22Rv1 (cell line): ENCODE data around the gene RYK.
"Not testable (repeated sequence)": the region's sequence is repeated elsewhere in the genome, so short reads cannot be mapped to it uniquely, and the experiment has no call there.

ENCODE experiments used
- H3K27ac ChIP-seq: fragments of 450-650 bp; 2 replicates; pipeline ENCODE4 v1.5.1; 2017
- CTCF ChIP-seq: fragments of 450-650 bp; IDR thresholded peaks from 2 replicates; pipeline ENCODE4 v1.5.1; 2017; ENCODE audit warnings: mild to moderate bottlenecking
- ZFX ChIP-seq: fragments of 450-650 bp; IDR thresholded peaks from 2 replicates; pipeline ENCODE4 v1.6.1; 2017; ENCODE audit warnings: antibody characterized with exemption, borderline replicate concordance

RYK gene

DNA sequence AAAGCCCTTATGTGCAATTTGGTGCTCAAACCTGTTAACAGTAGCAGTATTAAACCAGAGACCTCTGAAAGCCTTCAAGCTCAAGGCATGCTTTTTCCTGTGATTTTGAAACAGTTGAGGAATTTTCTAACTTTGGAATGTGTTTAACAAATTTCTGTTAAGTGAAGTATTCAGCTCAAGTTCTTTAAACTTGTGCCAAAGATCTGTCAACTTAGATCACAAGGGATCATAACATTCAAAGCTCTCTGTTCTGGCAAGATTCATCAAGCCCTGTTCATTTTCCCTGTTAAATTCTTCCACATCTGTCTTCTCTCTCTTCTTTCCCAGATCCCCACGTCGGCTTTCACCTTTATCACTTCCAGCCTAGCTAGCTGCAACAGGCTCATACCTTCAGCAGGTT lies 28.8 kb upstream of the RYK start:
- TF ChIP-seq ZFX (no peak), CTCF (no peak)
- no peak overlapping the region for H3K27ac ChIP-seq

DNA sequence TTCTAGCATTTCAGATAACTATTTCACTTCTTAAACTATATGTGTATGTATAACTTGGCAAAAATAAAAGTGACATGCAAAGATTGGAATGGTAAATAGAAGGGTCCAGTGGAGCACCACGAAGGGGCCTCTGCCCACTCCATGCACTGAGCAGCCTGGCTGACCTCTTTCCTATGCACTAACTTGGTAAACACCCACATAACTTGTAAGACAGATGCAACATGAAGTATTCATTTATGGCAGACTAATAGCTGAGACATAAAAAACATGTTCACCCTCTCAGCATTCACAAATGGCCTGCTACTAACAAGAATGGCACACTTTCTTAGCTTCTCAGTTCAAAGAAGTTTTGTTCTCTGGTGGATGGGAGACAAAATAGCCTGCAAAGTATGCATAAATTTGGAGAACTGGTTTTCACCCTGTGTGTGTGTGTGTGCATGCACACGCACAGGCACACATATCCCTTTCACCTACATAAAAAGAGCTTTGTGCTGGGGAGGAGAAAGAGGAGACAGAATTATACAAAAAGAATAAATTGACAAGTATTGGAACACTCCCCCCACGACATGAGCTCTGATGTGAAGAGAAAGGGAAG lies 26.5 kb upstream of the RYK start:
- H3K27ac ChIP-seq = no peak overlapping the region
- TF ChIP-seq ZFX (no peak), CTCF (no peak)

GRCh38 chr3:134276086-134276485 lies 25.4 kb upstream of the RYK start:
- TF ChIP-seq ZFX = no peak
- TF ChIP-seq CTCF = no peak
- no peak overlapping the region for H3K27ac ChIP-seq

DNA sequence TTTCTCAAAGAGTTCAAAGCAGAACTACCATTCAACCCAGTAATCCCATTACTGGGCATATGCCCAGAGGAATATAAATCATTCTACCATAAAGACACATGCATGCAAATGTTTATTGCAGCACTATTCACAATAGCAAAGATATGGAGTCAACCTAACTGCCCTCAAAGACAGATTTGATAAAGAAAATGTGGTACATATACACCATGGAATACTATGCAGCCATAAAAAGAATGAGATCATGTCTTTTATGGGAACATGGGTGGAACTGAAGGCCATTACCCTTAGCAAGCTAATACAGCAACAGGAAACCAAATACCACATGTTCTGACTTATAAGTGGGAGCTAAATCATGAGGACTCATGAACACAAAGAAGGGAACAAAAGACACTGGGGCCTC lies 24.5 kb upstream of the RYK start:
- H3K27ac ChIP-seq = not testable (repeated sequence)

DNA sequence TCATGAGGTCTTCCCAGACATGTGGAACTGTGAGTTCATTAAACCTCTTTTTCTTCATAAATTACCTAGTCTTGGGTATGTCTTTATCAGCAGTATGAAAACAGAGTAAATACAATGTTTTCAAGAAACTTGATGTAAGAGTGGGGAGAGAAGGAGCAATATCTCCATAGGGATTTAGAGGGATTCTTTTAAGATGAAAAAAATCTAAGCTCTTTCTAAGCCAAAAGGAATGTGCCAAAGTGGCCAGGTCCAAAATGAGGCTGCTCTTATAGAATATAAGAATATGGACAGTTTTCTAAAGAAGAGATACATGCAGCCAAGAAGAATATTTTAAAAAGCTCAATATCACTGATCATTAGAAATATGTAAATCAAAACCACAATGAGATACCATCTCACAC lies 23.9 kb upstream of the RYK start:
- no peak overlapping the region for H3K27ac ChIP-seq
- TF ChIP-seq ZFX (no peak), CTCF (no peak)

GRCh38 chr3:134267996-134268395 lies 17.3 kb upstream of the RYK start:
- TF ChIP-seq ZFX = no peak
- H3K27ac ChIP-seq = no peak overlapping the region

GRCh38 chr3:134260987-134261386 lies 10.3 kb upstream of the RYK start:
- no peak overlapping the region for H3K27ac ChIP-seq
- no peak for TF ChIP-seq ZFX
- no peak for TF ChIP-seq CTCF

DNA sequence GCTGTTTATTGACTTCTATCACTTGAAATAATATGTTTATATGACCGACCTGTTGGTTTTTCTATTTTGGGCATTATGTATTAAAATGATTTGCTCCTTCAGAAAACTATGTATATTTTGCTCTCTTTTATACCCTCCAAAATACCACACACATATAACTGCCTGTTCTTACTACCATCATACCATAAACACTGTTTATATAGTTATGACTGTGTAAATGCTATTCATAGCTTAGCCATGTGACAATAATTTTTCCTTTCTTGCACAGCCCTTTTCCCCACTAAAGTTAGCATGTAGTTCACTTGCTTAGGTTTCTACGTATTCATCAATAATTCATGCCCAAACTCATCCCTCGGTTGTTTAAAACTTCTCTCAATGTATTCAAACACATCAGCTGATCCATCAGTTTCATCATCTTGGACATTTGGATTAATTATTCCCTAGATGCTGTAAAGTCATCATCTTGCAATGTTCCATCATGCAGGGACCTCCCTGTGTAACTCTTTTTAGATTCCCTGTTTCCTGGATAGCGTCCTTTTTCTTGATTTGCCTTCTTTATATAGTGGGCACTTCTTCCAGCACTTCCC lies 8.2 kb upstream of the RYK start:
- TF ChIP-seq ZFX (no peak), CTCF (no peak)
- H3K27ac ChIP-seq = no peak overlapping the region
